Activated CD8-positive, alpha-beta T cell treated with anti-CD3 and anti-CD28 coated beads for 36 hours (primary cell): ENCODE measurements around the gene XCL2. TPM values are rescaled to one million over a fixed set of nuclear protein-coding genes. Genes with fewer than 3 reads are reported as not detected.

Experiments used
- ATAC-seq: fragments of 200-7000 bp; cut with Tn5 transposase; one replicate; pipeline ENCODE4 v1.10.0; 2021; ENCODE audit warnings: mild to moderate bottlenecking, moderate library complexity
- CTCF ChIA-PET: fragments of 350-600 bp; sonication (Branson Sonifier 250); formaldehyde crosslinking; loops from one replicate; lab custom pipeline; 2021; ENCODE audit warnings: antibody characterized with exemption; lab: Charles Lee
- POLR2A ChIA-PET: fragments of 350-600 bp; sonication (Branson Sonifier 250); formaldehyde crosslinking; loops from one replicate; lab custom pipeline; 2021; ENCODE audit warnings: antibody characterized with exemption; lab: Charles Lee
- DNase-seq: peaks from one replicate; pipeline ENCODE4 v3.0.0-alpha.2; 2020
- H3K27ac Mint-ChIP-seq: one replicate; pipeline ENCODE4 v1.8.0; 2021; ENCODE audit warnings: mild to moderate bottlenecking, mixed read lengths
- H3K27me3 Mint-ChIP-seq: one replicate; pipeline ENCODE4 v1.8.0; 2021; ENCODE audit warnings: mixed read lengths
- H3K36me3 Mint-ChIP-seq: one replicate; pipeline ENCODE4 v1.8.0; 2021; ENCODE audit warnings: low read depth, mixed read lengths
- H3K4me1 Mint-ChIP-seq: one replicate; pipeline ENCODE4 v1.8.0; 2021; ENCODE audit warnings: low read depth, mixed read lengths
- H3K4me3 Mint-ChIP-seq: one replicate; pipeline ENCODE4 v1.8.0; 2021; ENCODE audit warnings: mild to moderate bottlenecking, moderate library complexity, mixed read lengths
- H3K9me3 Mint-ChIP-seq: one replicate; pipeline ENCODE4 v1.8.0; 2021; ENCODE audit warnings: mixed read lengths
- intact Hi-C: fragments of 100-400 bp; cut with micrococcal nuclease; formaldehyde crosslinking; loops from one replicate; pipeline ENCODE4 v1.10.0; 2022
- total RNA-seq, 2 experiments: library from RNA; stranded (reverse); gene quantifications; one replicate each; pipeline ENCODE4 v1.2.3, GENCODE V29; 2021
- TF ChIP-seq, protein P1 (sequence below): fragments of 200-600 bp; IDR thresholded peaks from one replicate; pipeline ENCODE4 v1.8.0; 2022; ENCODE audit warnings: antibody characterized with exemption, mild to moderate bottlenecking

The XCL2 gene
- total RNA-seq, 2 experiments from 2014 or later: 188 to 191 TPM

DNA sequence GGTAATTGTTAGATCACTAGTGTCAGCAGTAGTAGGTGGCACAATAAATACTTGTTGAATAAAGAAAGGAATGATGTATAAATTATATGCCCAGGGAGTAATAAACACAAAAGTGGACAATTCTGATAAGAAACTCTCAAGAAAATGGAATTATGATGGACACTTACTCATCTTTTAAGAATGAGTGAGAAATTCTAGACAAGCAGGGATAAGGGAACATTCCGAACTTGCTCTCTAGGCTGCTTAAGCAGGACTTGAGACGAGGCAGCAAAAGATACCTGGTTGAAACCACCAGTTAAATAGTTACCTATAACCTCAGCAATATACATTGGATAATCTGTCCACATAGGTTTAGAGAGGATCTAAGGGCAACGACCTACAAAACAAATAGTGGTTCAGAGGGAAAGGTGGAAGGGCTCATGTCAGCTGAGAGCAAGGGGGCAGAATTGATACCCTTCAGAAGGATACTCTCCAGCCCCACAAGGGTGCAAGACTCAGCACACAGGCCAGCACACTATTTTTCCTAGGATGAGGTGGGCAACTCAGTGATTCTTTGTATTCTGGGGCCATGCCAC is 46.3 kb downstream of the XCL2 start:
- H3K9me3 Mint-ChIP-seq: no peaks in the 10 kb centered on the region
- no peak overlapping the region for H3K27ac Mint-ChIP-seq
- no peaks in the 10 kb centered on the region for H3K36me3 Mint-ChIP-seq
- peaks cover 35% of the 10 kb centered on the region for H3K4me1 Mint-ChIP-seq
- ChIA-PET CTCF (no interaction called here), POLR2A (interaction anchor here (1.0 kb wide), 1 partner anchor 12 kb away, joined by 3 read pairs; no protein-coding TSS in a partner anchor)
- no peak for ATAC-seq
- no peaks in the 10 kb centered on the region for H3K27me3 Mint-ChIP-seq
- H3K4me3 Mint-ChIP-seq: no peak overlapping the region
- DNase-seq: no peak
- TF ChIP-seq, protein P1, sequence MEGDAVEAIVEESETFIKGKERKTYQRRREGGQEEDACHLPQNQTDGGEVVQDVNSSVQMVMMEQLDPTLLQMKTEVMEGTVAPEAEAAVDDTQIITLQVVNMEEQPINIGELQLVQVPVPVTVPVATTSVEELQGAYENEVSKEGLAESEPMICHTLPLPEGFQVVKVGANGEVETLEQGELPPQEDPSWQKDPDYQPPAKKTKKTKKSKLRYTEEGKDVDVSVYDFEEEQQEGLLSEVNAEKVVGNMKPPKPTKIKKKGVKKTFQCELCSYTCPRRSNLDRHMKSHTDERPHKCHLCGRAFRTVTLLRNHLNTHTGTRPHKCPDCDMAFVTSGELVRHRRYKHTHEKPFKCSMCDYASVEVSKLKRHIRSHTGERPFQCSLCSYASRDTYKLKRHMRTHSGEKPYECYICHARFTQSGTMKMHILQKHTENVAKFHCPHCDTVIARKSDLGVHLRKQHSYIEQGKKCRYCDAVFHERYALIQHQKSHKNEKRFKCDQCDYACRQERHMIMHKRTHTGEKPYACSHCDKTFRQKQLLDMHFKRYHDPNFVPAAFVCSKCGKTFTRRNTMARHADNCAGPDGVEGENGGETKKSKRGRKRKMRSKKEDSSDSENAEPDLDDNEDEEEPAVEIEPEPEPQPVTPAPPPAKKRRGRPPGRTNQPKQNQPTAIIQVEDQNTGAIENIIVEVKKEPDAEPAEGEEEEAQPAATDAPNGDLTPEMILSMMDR: no peak
- intact Hi-C loops: no loop called here

DNA sequence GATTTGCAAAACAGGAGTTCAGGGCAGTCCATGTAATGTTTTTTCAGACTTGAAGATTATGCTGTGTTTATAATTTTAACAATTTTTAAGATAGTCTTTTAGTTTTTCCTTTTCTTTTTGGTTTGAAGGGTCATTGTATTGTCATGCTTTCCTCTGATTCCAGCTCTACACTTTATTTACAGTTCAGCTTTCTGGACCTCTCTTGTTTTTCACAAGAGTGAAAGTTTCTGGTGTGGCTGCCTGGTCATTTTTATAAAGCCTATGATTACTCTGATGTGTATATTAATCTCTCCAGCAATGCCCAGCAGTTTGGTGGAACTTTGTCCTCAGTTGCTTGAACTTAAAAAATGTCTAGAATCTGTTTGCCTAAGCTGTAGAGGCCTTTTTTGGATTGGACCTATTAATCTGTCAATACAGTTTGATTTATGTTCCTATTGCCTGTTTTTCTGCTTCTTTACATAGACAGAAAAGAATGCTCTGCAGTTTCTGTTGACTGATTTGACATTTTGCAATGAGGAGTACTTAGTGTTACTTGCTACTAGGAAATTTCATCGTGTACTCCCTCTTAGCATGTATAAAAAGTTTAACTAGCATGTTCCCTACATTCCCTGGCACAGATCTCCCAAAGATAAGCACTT is 52.2 kb downstream of the XCL2 start:
- intact Hi-C loops: no loop called here
- Mint-ChIP-seq H3K9me3 (no peaks in the 10 kb centered on the region), H3K36me3 (no peaks in the 10 kb centered on the region), H3K4me1 (peaks cover 6% of the 10 kb centered on the region), H3K27me3 (no peaks in the 10 kb centered on the region), H3K27ac (no peak overlapping the region), H3K4me3 (no peak overlapping the region)
- ChIA-PET CTCF (no interaction called here), POLR2A (interaction anchor here (0.7 kb wide), 1 partner anchor 10 kb away, joined by 4 read pairs; no protein-coding TSS in a partner anchor)
- no peak for ATAC-seq
- no peak for DNase-seq
- TF ChIP-seq, protein P1: no peak

Other genes with a start within 250 kb of the XCL2 start
- 100 to 1,000 TPM; 106 to 114 TPM for gene XCL1, start 32.6 kb upstream of the XCL2 start, total RNA-seq
- gene DPT, start 185.2 kb upstream of the XCL2 start, total RNA-seq: not detected